Lower leg skin (tissue), 4 donors: ENCODE data around the gene PCK1. TPM values are rescaled to one million over a fixed set of nuclear protein-coding genes. Genes with fewer than 3 reads are reported as not detected.
A peak's percentile ranks its signal among the peaks of the same experiment; 100 is the strongest.

Experiments used
- DNase-seq, 2 donors: peaks; one replicate each; pipeline ENCODE4 v3.0.0-alpha.2; 2019; ENCODE audit warnings: low spot score in 2 of 2
- H3K4me3 ChIP-seq: fragments of 200-600 bp; sonication (generic); 2 replicates; pipeline ENCODE4 v1.5.1; 2017; ENCODE audit warnings: mild to moderate bottlenecking, low read depth; ENCODE audit not compliant: poor library complexity, severe bottlenecking
- CTCF ChIP-seq, 3 donors: fragments of 450-650 bp; IDR thresholded peaks; one replicate each; pipeline ENCODE4 v1.5.1; 2016; ENCODE audit warnings: antibody characterized with exemption in 3 of 3, mild to moderate bottlenecking in 3 of 3, moderate library complexity in 2 of 3
- POLR2A ChIP-seq, 2 donors: fragments of 450-650 bp; IDR thresholded peaks; one replicate each; pipeline ENCODE4 v1.6.1; 2016 to 2017; ENCODE audit warnings: antibody characterized with exemption in 2 of 2, mild to moderate bottlenecking in 1 of 2, moderate library complexity in 1 of 2
- WGBS, 2 donors: methylation state at CpG; one replicate each; pipeline ENCODE4 v1.1.5; 2018; 5-methylcytosine and 5-hydroxymethylcytosine counted together
- intact Hi-C: fragments of 100-400 bp; cut with DNase I; formaldehyde crosslinking; loops from one replicate; pipeline ENCODE4 v1.15.0; 2023; ENCODE audit warnings: low total_unique reads
- total RNA-seq, 4 donors: library from RNA; depleted of rRNA; stranded (reverse); fragments of >200 nt; gene quantifications; one replicate each; pipeline ENCODE4 v1.1.0, GENCODE V29; 2016

Gene PCK1
- total RNA-seq, 4 donors from 2014 or later: 0.12 to 11.6 (median 2.1) TPM

DNA sequence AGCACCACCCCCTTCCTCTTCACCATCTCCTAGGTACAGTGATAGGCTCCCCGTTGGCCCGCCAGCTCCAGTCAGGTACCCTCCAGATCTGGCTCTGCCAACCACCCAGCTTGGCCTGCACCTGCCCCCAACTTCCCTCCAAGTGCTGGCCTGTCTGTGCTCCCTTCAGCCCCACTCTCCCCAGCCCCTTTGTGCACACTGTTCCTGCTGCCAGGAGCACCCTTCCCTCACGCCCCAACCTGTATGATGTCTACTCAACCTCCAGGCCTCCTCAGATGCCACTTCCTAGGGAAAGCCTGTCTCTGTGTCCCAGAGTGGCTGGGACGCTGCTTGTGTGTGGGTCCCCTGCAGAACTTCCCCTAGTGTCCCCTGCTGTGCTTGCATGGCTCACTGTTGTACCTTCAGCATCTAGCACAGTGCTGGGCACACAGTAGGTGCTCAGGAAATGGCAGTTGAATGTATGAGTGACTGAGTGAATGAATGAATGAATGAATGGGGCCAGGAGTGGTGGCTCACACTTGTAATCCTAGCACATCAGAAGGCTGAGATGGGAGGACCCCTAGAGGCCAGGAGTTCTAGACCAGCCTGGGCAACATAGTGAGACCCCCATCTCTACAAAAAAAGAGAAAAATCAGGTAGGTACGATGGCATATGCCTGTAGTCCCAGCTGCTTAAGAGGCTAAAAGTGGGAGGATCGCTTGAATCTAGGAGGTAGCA is 56.3 kb downstream of the PCK1 start:
- TF ChIP-seq CTCF (IDR thresholded peaks at IDR 0.05) (no peak), POLR2A (IDR thresholded peaks at IDR 0.05) (no peak)
- H3K4me3 ChIP-seq: no peak overlapping the region
- intact Hi-C loops: no loop called here
- DNase-seq: peak in 1 of 2 donors; percentile 81
- WGBS, 2 donors: 84 to 90% methylated on average over 6 of the region's 6 CpGs

Other genes with a start within 250 kb of the PCK1 start
- gene SPO11, start 231.3 kb upstream of the PCK1 start, total RNA-seq: not detected
- gene RAE1, start 209.9 kb upstream of the PCK1 start, total RNA-seq: 10 to 100 TPM; 30.5 to 45.7 (median 34.5) TPM
- gene RBM38, start 169.7 kb upstream of the PCK1 start, total RNA-seq: 10 to 100 TPM in 2 of 4 donors, 1 to 10 TPM in 2; 6.2 to 13.3 (median 11.2) TPM
- gene CTCFL, start 36.0 kb upstream of the PCK1 start, total RNA-seq: not detected
- under 1 TPM in 1 of 4 donors, not detected in 3; 0.19 TPM for gene ZBP1, start 59.3 kb downstream of the PCK1 start, total RNA-seq
- 10 to 100 TPM in 3 of 4 donors, 1 to 10 TPM in 1; 4.3 to 22.1 (median 11.8) TPM for gene PMEPA1, start 148.9 kb downstream of the PCK1 start, total RNA-seq